T47D (cell line): ENCODE measurements around the gene FABP7.
"Not testable (repeated sequence)": the region's sequence is repeated elsewhere in the genome, so short reads cannot be mapped to it uniquely, and the experiment has no call there.

Experiments used
- DNase-seq, 2 experiments: peaks; one replicate each; pipeline versions ENCODE4 v3.0.0 to v3.0.0-alpha.2; 2011 to 2012; ENCODE audit warnings: low read depth in 1 of 2, low spot score in 1 of 2
- JUND ChIP-seq: IDR thresholded peaks from 2 replicates; pipeline ENCODE4 v1.6.1; 2012; ENCODE audit warnings: low read depth
- in situ Hi-C: cut with HindIII; loops from 2 replicates; pipeline ENCODE4 v1.10.0; 2016; ENCODE audit warnings: low sequenced_read_pairs, low pct_unique_long_range_greater_than_20kb

FABP7 gene

DNA sequence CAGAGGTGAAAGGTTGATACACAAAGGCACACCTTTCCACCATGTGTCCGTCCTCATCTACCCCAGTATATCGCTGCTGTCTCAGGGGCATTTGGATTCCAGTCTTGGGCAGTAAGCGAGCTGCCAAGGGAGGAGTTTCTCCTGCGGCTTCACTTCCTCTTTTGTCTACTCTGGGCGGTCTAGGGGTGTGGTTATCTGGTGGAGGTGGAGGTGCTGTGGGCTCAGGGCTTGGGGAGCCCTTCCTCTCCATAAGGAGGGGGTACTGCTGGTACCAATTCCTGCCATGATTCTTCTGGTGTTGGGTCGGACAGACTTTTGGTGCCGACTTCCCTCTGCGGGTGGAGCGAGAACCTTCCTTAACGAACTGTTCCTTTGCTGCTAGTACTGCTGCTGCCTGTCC is 31.9 kb upstream of the FABP7 start:
- no peak for DNase-seq
- in situ Hi-C loops: no loop called here
- no peak for TF ChIP-seq JUND

DNA sequence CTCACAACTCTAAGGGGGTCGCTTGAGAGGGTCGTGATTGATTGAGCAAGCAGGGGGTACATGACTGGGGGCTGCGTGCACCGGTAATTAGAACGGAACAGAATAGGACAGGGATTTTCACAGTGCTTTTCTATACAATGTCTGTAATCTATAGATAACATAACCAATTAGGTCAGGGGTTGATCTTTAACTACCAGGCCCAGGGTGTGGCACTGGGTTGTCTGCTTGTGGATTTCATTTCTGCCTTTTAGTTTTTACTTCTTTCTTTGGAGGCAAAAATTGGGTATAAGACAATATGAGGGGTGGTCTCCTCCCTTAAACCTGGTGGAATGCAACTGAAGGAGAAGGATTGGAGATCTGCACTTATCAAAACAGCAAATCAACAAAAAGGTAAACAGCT is 30.6 kb upstream of the FABP7 start:
- in situ Hi-C loops, DNase-seq: not testable (repeated sequence)

DNA sequence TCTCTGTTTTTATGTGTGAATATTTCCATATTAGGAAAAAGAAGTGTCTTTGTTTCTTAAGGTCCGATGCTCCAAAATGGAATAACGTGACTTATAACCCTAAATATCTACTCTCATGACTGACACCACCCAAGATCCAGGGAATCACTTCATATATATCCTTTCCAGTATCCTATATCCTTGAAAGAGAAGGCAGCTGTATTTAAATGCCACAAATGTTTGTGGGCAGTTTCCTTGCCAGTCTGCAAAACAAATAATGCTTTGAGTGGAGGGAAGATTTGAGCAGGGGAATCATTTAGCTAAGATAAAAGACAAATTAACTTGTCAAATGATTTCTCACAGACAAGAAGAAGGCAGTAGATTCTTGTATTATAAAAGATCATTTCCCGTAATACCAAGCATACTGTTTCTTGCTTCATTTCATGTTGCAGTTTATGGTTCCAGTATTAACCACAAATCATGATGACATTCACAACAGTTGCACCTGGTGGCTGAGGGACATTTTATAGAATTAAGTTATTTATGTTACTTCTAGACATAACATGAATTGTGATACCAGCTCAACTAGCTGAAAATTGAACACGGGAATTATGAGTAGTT is 30.0 kb upstream of the FABP7 start:
- TF ChIP-seq JUND: no peak
- in situ Hi-C loops: no loop called here
- DNase-seq: peak in 1 of 2 experiments; percentile 10

DNA sequence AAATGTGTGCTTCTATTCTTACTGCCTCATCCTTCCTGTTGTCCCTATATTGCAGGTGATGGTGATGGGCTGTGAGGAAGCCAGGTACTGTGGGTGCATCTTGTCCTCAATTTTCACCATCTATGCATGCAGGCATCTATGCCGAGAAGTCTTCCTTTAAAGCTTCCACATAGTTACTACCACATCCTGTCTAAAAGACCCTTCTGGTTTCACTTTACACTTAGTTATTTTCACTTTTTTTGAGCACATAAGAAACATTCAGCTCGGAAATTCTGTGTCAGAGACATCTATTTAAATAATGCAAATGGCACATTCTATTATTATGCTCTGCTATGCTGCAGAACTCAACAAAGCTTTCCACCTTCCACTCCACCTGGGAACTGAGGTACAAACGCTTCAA is 28.2 kb upstream of the FABP7 start:
- DNase-seq: no peak
- in situ Hi-C loops: no loop called here
- no peak for TF ChIP-seq JUND

DNA sequence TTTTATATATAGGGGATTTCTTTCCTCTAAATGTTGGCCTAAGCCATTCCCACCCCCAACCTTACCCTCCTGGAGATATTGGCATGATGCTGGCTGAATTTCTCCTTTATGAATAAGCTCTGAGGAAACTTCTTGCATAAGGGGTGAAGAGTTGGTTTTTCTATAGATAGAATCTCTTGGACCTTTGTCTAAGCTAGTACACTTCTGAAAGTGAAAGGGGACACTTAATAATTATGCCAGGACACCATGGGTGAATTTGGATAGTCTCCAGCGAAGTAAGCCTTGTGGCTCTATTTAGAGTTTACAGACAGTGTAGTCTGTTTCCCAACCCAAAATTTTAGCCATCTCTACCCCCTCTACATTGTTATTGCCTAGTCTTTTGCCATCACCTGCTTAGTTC is 27.1 kb upstream of the FABP7 start:
- in situ Hi-C loops: no loop called here
- no peak for DNase-seq
- TF ChIP-seq JUND: no peak

DNA sequence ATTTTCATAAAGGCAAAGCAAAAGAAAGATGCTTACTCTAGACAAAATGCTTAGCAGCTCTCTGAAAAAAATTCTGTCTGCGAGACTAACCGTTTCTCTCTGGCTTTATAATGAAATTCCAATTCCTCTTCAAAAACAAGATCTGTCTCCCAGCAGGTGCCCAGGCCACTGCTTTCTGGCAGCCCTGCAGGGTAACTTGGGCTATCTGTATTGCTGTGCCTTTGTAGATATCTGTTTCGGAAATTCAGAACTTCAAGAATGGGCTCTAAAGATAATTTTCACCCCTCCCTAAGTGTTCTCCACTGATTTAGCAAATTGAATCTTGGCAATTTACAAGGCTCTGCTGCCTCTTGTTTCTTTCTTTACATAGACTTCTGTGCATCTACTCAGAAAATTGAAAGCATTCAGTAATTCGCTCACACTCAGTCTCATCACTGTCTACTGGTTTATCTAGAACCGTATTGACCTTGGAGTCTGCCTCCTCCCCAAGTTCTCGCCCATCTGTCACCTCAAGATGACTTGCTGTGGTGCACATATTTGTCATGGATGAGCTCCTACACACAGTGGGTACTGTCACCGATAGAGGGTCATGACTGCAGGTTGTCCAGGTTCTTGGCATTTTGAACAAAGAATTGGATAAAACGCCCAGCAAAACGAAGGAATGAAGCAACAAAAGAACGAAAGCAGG is 26.4 kb upstream of the FABP7 start:
- no peak for TF ChIP-seq JUND
- DNase-seq: no peak
- in situ Hi-C loops: no loop called here

DNA sequence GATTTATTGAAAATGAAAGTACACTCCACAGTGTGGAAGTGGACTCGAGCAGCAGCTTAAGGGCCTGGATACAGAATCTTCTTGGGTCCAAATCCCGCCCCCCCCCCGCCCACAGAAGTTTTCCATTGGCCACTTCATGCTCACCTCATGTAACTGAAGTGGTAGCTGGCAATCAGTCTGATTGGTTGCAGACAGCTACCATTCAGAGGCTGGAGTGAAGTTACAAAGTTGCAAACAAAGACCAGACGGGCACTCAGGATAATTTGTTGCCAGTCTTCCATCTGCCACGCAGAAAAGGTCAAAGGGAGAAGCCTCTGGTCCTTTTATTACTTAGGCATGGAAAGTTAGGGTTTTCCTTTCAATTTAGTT is 25.8 kb upstream of the FABP7 start:
- in situ Hi-C loops: no loop called here
- peak in 1 of 2 experiments; percentile 42 for DNase-seq
- no peak for TF ChIP-seq JUND

DNA sequence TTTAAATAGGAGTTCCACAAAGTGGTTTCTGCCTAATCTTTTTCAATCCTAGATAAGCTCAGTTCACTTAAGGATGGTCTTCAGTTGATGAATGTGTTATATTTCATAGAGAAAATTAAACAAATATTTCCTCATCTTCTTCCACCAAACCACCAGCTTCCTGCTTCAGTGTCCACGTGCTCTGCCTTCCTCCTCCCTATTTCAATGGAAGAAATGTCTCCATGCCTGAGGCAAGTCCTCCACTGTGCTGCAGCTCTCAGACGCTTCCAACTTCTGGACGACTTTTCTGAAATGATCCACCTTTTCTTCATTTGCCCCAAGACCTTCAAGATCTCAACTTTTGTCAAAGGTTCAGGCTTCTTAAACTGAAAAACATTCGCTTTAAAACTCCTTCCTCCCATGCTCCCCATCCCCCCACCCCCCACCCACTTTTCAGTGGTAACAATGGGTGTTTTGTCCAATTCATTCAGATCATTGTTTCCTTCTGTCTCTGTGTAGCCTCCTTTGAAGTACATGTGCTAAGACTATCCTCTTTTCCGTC is 25.3 kb upstream of the FABP7 start:
- in situ Hi-C loops: no loop called here
- no peak for TF ChIP-seq JUND
- no peak for DNase-seq

DNA sequence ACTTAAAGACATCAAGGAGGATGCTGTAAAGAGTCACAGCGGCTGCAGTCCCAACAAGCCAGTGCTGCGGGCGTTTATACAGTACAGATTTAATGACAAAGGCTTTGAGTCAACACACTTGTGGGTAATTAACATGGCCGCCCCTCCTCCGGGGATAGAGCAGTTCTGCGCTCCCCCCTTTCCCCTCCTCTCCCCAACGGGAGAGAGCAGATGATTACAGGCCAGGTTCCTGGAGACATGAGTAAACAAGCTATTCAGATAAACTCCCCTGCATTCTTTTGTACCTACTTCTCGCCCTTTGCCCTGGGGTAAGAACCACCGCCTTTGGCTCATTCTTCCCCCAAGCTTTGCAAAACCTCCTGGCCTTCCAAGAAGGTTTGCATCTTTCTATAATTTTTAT is 23.6 kb upstream of the FABP7 start:
- in situ Hi-C loops: no loop called here
- DNase-seq: no peak
- no peak for TF ChIP-seq JUND

DNA sequence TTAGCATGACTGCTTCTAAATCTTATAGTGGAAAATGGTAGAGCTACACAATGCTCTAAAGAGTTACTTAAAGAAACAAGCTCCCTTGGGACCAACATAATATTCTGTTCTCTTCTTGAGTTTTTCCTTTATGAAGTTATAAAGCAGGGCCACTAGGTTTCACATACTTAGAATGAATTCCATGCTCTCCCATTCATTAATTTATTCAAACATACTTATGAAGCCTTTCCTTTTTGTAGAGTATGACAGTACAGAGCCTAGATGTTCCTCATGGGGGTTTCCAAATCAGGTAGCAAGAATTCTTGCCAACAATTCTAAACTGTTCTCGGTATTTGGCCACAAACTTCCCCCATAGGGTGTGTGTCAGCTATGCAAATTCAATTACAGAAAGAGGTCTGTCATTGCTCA is 20.6 kb upstream of the FABP7 start:
- in situ Hi-C loops: no loop called here
- no peak for DNase-seq
- TF ChIP-seq JUND: no peak

DNA sequence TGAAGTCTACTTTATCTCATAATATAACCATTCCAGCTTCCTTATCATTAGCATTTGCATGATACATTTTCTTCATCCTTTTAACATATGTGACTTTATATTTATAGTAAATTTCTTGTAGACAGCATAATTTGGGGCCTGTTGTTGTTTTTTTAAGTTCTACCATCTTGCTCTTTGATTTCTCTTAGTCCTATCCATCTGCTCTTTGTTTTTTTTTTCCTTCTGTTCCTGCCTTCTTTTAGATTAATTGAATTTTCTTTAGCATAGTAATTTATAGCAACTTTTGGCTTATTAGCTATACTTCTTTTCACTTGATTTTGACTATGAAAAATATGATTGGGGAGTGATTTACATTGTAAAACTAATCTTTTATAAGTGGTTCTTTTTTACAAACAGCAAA is 19.2 kb upstream of the FABP7 start:
- no peak for DNase-seq
- in situ Hi-C loops: no loop called here
- no peak for TF ChIP-seq JUND

DNA sequence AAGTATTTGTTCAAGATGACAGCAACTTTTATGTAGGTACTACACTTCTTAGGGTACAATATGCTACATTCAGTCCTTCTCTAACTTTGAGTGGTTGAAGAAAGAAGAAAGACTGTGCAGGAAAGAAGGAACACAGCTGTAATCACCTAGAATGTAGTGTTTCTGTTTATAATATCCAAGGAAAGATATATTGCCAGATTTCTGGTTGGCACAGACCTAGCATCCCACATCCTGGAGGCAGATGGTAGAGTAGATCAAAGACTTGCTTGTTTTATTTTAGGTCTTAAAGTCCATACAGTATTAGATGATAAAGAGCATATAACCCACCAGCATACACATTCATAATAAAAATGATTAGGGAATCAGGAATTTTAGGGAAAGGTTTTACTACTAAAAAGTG is 13.3 kb upstream of the FABP7 start:
- in situ Hi-C loops: no loop called here
- no peak for DNase-seq
- TF ChIP-seq JUND: no peak

DNA sequence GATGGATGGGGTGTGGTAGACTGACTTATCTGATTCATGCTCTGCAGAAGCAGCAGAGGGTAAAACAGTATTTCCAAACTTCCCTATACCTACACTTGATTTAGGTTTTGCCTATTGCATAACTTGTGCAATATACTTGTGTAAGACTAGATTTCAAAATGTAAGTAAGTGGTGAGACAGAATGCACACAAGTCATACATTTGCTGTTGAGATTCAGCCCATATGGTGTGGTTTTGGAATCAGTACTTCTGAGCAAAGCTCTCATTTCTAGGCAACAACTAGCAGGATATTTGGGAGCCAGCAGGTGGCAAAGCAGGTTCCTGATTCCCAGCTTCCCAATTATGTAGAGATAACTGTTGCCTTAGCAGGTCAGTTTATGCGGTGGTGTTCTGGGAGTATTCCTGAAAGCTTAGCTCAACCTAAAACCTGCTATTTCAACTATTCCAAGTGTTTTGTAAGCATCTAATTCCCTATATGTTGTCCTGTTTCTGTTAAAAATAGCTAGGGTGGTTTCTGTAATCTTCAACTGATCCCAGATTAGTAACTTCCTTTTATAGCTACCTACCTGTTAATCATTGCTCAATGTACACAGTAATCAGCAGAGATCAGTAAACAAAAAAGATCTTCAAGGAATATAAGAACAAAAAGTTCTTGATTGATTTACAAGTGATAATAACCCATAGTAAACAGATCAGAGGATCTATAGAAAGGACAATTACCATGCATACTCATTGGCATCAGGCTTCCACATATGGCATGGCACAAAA is 8.5 kb upstream of the FABP7 start:
- no peak for TF ChIP-seq JUND
- peak in 1 of 2 experiments; percentile 6 for DNase-seq
- in situ Hi-C loops: no loop called here
